CD4-positive, alpha-beta T cell treated with Interleukin-4 for 1 hour (primary cell): ENCODE measurements around the gene COL15A1.
A peak's percentile ranks its signal among the peaks of the same experiment; 100 is the strongest.
"Not testable (repeated sequence)": the region's sequence is repeated elsewhere in the genome, so short reads cannot be mapped to it uniquely, and the experiment has no call there.

Experiments used
- DNase-seq, 2 donors: peaks; one replicate each; pipeline ENCODE4 v3.0.0-alpha.2; 2020 to 2022

COL15A1 gene

GRCh38 chr9:98997604-98998003, 53.9 kb downstream of the COL15A1 start:
- no peak for DNase-seq

GRCh38 chr9:98998441-98999151, 54.9 kb downstream of the COL15A1 start:
- DNase-seq = peak; percentile 51 to 56

DNA sequence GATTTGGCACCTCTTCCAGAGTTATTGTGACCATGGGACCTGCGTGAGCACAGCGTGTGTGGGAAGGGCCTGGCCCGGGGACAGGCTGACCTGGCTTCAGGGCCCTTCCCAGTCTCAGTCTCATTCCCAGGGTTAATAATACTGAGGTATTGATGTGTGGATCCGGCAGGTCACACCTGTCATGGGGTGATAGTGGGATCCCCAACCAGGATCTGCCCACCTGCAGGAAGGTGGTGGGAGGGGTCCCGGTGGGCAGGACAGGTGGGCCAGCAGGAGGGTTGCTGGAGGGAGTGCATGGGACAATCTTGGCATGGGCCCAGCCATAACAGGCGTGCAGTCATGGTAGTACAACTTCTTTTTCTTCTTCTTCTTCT, 55.4 kb downstream of the COL15A1 start:
- no peak for DNase-seq

DNA sequence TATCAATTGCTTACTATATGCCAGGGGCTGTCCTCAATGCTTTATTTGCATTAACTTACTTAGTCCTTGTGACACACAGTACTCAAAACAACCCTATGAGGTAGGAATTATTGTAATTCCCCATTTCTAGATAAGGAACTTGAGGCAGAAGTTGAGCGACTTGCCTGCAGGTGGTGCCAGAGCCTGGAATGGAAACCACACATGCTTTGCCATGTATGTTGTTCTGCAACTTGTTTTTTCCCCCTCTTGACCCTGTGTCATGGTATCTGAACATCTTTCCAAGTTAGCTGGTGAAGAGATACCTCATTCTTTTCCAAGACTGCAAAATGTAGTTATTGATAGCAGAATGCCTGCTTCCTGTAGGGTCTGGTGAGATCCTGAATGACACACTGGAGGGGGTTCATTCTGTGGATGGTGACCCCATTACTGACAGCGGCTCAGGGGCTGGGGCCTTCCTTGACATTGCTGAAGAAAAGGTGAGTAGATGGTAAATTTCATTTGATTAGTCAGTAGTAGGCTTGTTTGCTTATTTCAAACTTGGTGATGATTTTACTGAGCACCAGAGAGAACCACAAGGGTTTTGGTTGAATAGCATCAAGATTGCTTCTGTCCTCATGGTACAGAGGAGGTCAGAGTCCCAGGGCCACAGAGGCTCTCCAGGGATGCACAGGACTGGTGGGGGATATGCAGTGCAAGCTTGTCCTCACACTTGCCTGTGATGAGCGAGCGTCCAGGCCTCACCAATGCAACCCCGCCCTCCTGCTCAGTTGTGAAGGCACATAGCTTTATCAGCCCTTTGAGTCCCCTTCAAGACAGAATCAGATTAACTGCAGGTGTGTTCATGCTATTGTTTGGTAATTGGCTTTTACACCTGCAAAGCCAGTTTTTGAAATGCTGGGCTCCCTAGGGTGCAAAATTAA, 57.0 kb downstream of the COL15A1 start:
- peak; percentile 71 to 74 for DNase-seq

- no peak for DNase-seq
Measured at GRCh38 chr9:99001892-99002291, 58.2 kb downstream of the COL15A1 start.

GRCh38 chr9:99002706-99003105, 59.0 kb downstream of the COL15A1 start:
- DNase-seq = no peak

GRCh38 chr9:99003308-99003707, 59.6 kb downstream of the COL15A1 start:
- no peak for DNase-seq

GRCh38 chr9:99004115-99004514, 60.4 kb downstream of the COL15A1 start:
- DNase-seq = no peak

- no peak for DNase-seq
Measured at GRCh38 chr9:99004717-99005460, 61.2 kb downstream of the COL15A1 start.

DNA sequence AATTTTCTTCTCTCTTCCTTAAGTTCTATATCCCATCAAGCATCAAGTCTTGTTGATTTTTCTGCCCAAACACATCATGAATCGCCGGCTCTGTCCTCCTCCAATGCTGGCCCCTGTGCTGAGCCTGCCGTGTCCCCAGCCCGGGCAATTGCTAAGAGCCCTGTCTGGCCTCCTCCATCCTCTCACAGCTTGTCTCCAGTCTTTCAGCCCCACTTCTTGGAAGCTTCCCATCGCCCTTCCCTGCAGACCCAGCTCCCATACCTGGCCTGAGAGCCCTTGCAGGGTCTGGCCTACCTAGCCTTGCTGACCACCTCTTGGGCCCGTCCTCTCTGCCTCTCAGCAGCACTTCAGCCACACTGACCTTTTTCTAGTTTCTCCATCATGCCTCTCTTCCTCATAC, 61.9 kb downstream of the COL15A1 start:
- no peak for DNase-seq

DNA sequence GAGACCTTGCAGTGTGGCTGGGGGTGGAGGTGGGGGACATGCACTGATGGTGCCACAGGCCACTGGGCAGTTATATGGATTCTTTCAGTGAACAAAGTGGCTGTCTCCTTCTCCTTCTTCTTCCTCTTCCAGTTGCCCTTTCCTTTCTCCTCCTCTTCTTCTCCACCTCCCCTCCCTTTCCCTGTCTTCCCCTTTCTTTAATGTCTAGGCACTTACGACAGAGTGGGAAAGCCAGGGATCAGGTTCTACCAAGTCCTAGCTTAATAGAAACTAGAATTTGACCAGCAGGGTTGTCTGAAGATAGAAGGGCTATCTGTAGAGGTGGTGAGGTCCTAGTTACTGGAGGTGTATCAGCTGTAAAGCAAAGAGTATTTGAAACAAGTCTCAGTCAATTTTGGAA, 62.8 kb downstream of the COL15A1 start:
- DNase-seq = no peak

DNA sequence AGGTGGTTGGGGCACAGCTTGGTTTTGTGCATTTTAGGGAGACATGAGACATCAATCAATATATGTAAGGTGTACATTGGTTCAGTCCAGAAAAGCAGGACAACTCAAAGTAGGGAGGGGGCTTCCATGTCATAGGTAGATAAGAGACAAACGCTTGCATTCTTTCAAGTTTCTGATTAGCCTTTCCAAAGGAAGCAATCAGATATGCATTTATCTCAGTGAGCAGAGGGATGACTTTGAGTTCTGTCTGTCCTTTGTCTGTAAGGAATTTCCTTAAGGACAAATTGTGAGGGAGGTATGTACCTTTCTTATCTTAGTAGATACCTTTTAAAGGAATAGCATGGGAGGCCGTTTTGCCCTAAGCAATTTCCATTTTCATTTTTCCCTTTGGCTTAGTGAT, 63.3 kb downstream of the COL15A1 start:
- DNase-seq = no peak

DNA sequence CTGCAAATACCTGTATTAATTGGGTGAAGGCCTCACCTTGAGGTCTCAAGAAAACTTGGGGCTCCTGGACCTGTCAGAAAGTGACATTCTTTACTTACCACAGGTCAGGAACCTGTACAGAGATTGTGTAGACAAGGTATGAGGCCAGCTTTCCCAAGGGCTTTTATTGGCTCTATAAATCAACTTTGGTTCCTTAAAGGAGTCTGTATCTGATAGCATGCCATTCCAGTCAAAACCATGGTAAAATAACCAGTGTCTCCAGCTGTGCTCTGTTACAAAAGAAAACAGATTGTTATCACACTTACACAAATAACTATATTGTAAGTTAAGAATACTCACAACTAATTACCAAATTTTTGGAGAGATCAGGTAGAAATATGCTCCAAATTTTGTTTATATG, 64.5 kb downstream of the COL15A1 start:
- no peak for DNase-seq

GRCh38 chr9:99010393-99010792, 66.7 kb downstream of the COL15A1 start:
- not testable (repeated sequence) for DNase-seq

DNA sequence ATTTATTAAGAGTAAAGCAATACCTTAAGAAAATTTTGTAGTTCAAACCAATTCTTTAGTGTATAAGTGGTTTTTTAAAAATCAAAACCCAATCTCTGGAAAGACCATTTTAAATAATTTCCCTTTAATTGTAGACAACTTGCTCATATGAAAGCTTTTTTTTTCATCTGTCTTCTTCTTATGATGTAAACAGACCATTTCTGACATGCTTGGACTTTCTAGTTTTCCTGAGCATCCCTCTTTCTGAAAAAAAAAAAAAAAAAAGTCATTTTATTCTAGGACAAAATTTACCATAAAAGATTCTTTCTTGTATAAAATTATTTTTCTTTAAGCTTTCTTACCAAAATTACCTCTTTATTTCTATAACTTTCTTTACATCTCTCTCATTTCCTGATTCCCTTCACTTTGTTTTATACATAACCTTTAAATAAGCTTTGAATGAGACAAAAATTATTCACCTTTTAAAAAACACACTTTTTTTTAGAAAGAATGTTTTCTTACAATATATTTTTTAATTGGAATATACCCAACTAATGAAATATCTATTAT, 67.5 kb downstream of the COL15A1 start:
- DNase-seq = no peak

DNA sequence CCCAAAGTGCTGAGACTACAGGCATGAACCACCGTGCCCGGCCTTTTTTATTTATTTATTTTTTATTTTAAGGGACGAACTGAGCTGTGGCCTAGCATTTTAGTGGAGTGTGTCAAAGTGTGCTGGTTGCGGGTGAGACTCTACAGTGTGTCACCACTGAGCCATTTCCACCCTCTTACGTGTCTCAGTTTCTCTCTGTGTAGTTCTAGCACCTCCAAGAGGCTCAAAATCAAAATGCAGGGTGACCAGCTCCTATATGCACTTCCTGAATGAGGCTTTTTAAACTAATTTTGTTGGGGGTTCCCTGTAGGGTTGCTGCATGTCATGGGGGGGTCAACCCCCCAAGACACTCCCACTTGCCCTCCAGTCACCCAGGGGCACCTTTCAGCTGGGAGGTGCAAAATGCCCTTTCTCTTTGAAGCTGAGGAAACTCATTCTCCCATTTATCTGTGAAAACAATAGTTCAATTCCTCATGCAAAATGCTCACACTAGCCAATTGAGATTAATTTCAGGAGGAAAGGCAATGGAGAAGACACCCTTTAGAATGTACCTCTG, 69.3 kb downstream of the COL15A1 start:
- DNase-seq = peak in 1 of 2 donors; percentile 46

DNA sequence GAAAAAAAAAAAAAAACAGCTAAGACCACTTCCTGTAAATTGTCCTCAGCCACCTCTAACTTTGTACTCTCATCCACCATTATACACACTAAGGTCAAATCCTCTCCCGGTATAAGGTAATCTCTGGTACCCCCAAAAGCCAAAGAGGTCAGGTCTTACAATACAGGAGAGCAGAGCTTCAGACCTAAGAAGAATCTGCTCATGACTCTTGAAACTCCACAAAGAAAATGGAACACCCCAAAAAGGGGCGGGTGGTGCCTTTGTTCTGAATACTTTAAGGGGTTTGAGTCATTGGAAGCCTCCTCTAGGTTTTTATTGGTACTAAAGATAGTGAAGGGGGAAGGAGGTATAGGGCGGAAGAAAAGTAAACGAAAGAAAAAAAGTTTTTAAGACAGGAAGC, 69.8 kb downstream of the COL15A1 start:
- DNase-seq = peak in 1 of 2 donors; percentile 10

- DNase-seq = no peak
Measured at GRCh38 chr9:99015448-99015847, 71.7 kb downstream of the COL15A1 start.

GRCh38 chr9:99015890-99016289, 72.2 kb downstream of the COL15A1 start:
- DNase-seq = no peak

- DNase-seq = no peak
Measured at GRCh38 chr9:99016681-99017387, 73.1 kb downstream of the COL15A1 start.

GRCh38 chr9:99018653-99019052, 74.9 kb downstream of the COL15A1 start:
- no peak for DNase-seq
